ENCODE results near the gene GLB1L2.

DNA sequence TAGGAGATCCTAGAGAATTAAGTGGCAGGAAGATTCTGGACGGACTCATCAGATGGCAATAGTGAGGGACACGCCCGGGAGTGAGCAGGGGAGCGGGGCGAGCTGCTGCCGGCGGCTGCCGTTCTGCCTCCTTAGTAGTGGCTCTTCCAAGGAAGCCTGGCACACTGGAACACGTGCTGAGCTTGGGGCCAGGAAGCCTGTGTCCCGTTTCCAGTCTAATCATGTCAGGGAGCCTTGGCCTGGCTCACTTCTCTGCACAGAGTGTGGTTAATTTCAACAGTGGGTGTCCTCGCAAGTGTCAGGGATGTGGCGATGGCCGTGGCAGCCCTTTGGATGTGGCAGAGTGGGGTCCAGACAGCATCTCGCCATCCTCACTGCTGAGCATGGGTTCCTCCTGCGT, 39.1 kb upstream of the GLB1L2 start:
- TF ChIP-seq CTCF (IDR thresholded peaks at IDR 0.05; ENCODE audit: insufficient read depth, low read length) (no peak), SPI1 (IDR thresholded peaks at IDR 0.05; ENCODE audit: borderline replicate concordance, low read depth) (no peak), POLR2AphosphoS5 (IDR thresholded peaks at IDR 0.05; ENCODE audit: low read depth) (no peak), GABPA (IDR thresholded peaks at IDR 0.05; ENCODE audit: low read depth) (no peak)
